HG02678 (cell line): Measurements from ENCODE around the gene TSC22D2.
"Not testable (repeated sequence)": the region's sequence is repeated elsewhere in the genome, so short reads cannot be mapped to it uniquely, and the experiment has no call there.

Experiments used
- ATAC-seq: cut with Tn5 transposase; IDR thresholded peaks from one replicate; pipeline ENCODE4 v1.9.1; 2021; ENCODE audit warnings: mild to moderate bottlenecking, moderate library complexity; ENCODE audit not compliant: unreplicated experiment

The TSC22D2 gene

GRCh38 chr3:150479370-150479769, 71.3 kb downstream of the TSC22D2 start:
- no peak for ATAC-seq

GRCh38 chr3:150480877-150481276, 72.8 kb downstream of the TSC22D2 start:
- no peak for ATAC-seq

- ATAC-seq = no peak
Observed at GRCh38 chr3:150483226-150483625, 75.1 kb downstream of the TSC22D2 start.

- no peak for ATAC-seq
Observed at GRCh38 chr3:150484410-150484809, 76.3 kb downstream of the TSC22D2 start.

- ATAC-seq = no peak
Observed at GRCh38 chr3:150488867-150489266, 80.8 kb downstream of the TSC22D2 start.

- ATAC-seq = no peak
Observed at GRCh38 chr3:150490277-150490986, 82.3 kb downstream of the TSC22D2 start.

GRCh38 chr3:150494411-150494977, 86.4 kb downstream of the TSC22D2 start:
- no peak for ATAC-seq

- ATAC-seq = no peak
Observed at GRCh38 chr3:150495149-150495548, 87.1 kb downstream of the TSC22D2 start.

GRCh38 chr3:150495563-150496168, 87.6 kb downstream of the TSC22D2 start:
- no peak for ATAC-seq

- no peak for ATAC-seq
Observed at GRCh38 chr3:150497956-150498355, 89.9 kb downstream of the TSC22D2 start.

GRCh38 chr3:150500960-150501359, 92.9 kb downstream of the TSC22D2 start:
- ATAC-seq = not testable (repeated sequence)

- ATAC-seq = no peak
Observed at GRCh38 chr3:150503402-150504099, 95.5 kb downstream of the TSC22D2 start.

- no peak for ATAC-seq
Observed at GRCh38 chr3:150504483-150504882, 96.4 kb downstream of the TSC22D2 start.

- ATAC-seq = no peak
Observed at GRCh38 chr3:150508401-150508800, 100.3 kb downstream of the TSC22D2 start.

- ATAC-seq = no peak
Observed at GRCh38 chr3:150509780-150510179, 101.7 kb downstream of the TSC22D2 start.

GRCh38 chr3:150511122-150511821, 103.2 kb downstream of the TSC22D2 start:
- ATAC-seq = no peak

GRCh38 chr3:150515210-150515609, 107.1 kb downstream of the TSC22D2 start:
- no peak for ATAC-seq
